ENCODE data around the gene NDFIP2. TPM values are rescaled to one million over a fixed set of nuclear protein-coding genes. Genes with fewer than 3 reads are reported as not detected.

NDFIP2 gene
- total and polyA plus RNA-seq, 3 donors from 2014 or later, result 25.3 to 56.1 (median 33.8) TPM

GRCh38 chr13:79532576-79532975 is 51.6 kb downstream of the NDFIP2 start:
- 76 to 84% methylated on average over 2 of the region's 2 CpGs for WGBS, 2 donors

GRCh38 chr13:79533781-79534400 is 52.9 kb downstream of the NDFIP2 start:
- intact Hi-C loops (cut with DNase I; ENCODE audit: low total_unique reads), result no loop called here
- H3K27ac ChIP-seq, result no peak overlapping the region
- WGBS, 2 donors, result 89% methylated on average over 6 of the region's 6 CpGs
- no peaks in the 10 kb centered on the region for H3K9me3 ChIP-seq
- H3K4me3 ChIP-seq, result no peak overlapping the region
- no peaks in the 10 kb centered on the region for H3K36me3 ChIP-seq (ENCODE audit: low read depth, missing control alignments)
- DNase-seq, result no peak
- no peaks in the 10 kb centered on the region for H3K4me1 ChIP-seq
- no peaks in the 10 kb centered on the region for H3K27me3 ChIP-seq
- TF ChIP-seq POLR2A (IDR thresholded peaks at IDR 0.05), result no peak
- TF ChIP-seq CTCF (IDR thresholded peaks at IDR 0.05), result no peak

More at GRCh38 chr13:79532576-79532975, 51.6 kb downstream of the NDFIP2 start:
- TF ChIP-seq CTCF (IDR thresholded peaks at IDR 0.05) (no peak), POLR2A (IDR thresholded peaks at IDR 0.05) (no peak)
- no peaks in the 10 kb centered on the region for H3K9me3 ChIP-seq
- intact Hi-C loops (cut with DNase I; ENCODE audit: low total_unique reads), result no loop called here
- H3K4me3 ChIP-seq, result no peak overlapping the region
- H3K4me1 ChIP-seq, result no peaks in the 10 kb centered on the region
- DNase-seq, result no peak
- no peak overlapping the region for H3K27ac ChIP-seq
- no peaks in the 10 kb centered on the region for H3K27me3 ChIP-seq
- no peaks in the 10 kb centered on the region for H3K36me3 ChIP-seq (ENCODE audit: low read depth, missing control alignments)

- Histone ChIP-seq H3K4me3 (no peak overlapping the region), H3K9me3 (no peaks in the 10 kb centered on the region), H3K36me3 (ENCODE audit: low read depth, missing control alignments) (no peaks in the 10 kb centered on the region), H3K4me1 (no peaks in the 10 kb centered on the region), H3K27ac (no peak overlapping the region), H3K27me3 (no peaks in the 10 kb centered on the region)
- no peak for TF ChIP-seq POLR2A (IDR thresholded peaks at IDR 0.05)
- TF ChIP-seq CTCF (IDR thresholded peaks at IDR 0.05), result no peak
- intact Hi-C loops (cut with DNase I; ENCODE audit: low total_unique reads), result no loop called here
- DNase-seq, result no peak
- WGBS, 2 donors, result 71 to 80% methylated on average over 4 of the region's 4 CpGs
Measured at GRCh38 chr13:79534596-79534995, 53.6 kb downstream of the NDFIP2 start.

- no peaks in the 10 kb centered on the region for H3K4me1 ChIP-seq
- no peak for DNase-seq
- H3K27me3 ChIP-seq, result no peaks in the 10 kb centered on the region
- 93 to 98% methylated on average over 4 to 5 of the region's 5 CpGs for WGBS, 2 donors
- no peak for TF ChIP-seq POLR2A (IDR thresholded peaks at IDR 0.05)
- no peak for TF ChIP-seq CTCF (IDR thresholded peaks at IDR 0.05)
- no peak overlapping the region for H3K27ac ChIP-seq
- intact Hi-C loops (cut with DNase I; ENCODE audit: low total_unique reads), result no loop called here
- H3K4me3 ChIP-seq, result no peak overlapping the region
- H3K9me3 ChIP-seq, result no peaks in the 10 kb centered on the region
- no peaks in the 10 kb centered on the region for H3K36me3 ChIP-seq (ENCODE audit: low read depth, missing control alignments)
Measured at GRCh38 chr13:79538757-79539156, 57.8 kb downstream of the NDFIP2 start.

GRCh38 chr13:79540504-79540903 is 59.5 kb downstream of the NDFIP2 start:
- Histone ChIP-seq H3K36me3 (ENCODE audit: low read depth, missing control alignments) (no peaks in the 10 kb centered on the region), H3K27me3 (no peaks in the 10 kb centered on the region), H3K27ac (no peak overlapping the region), H3K4me1 (no peaks in the 10 kb centered on the region), H3K9me3 (no peaks in the 10 kb centered on the region), H3K4me3 (no peak overlapping the region)
- no peak for DNase-seq
- 71 to 79% methylated on average over 4 of the region's 4 CpGs for WGBS, 2 donors
- intact Hi-C loops (cut with DNase I; ENCODE audit: low total_unique reads), result no loop called here
- TF ChIP-seq POLR2A (IDR thresholded peaks at IDR 0.05), result no peak
